H9 (cell line): ENCODE measurements around the gene ZNF526. TPM values are rescaled to one million over a fixed set of nuclear protein-coding genes. Genes with fewer than 3 reads are reported as not detected.

ENCODE experiments used
- DNase-seq: peaks from one replicate; pipeline ENCODE4 v3.0.0-alpha.2; 2017
- H2AFZ ChIP-seq: one replicate; pipeline ENCODE4 v1.6.1; 2013; ENCODE audit warnings: mild to moderate bottlenecking, low read length, control low read depth, moderate library complexity
- H2AK5ac ChIP-seq: 2 replicates; pipeline ENCODE4 v1.6.1; 2013; ENCODE audit warnings: low read length, control low read depth, mixed read lengths; ENCODE audit not compliant: insufficient read length
- H2BK120ac ChIP-seq: one replicate; pipeline ENCODE4 v1.6.1; 2013; ENCODE audit warnings: low read depth, mild to moderate bottlenecking, low read length, control low read depth, inconsistent platforms; ENCODE audit not compliant: poor library complexity, severe bottlenecking
- H2BK12ac ChIP-seq: 2 replicates; pipeline ENCODE4 v1.6.1; 2013; ENCODE audit warnings: low read length, control low read depth, mixed read lengths, low read depth; ENCODE audit not compliant: insufficient read length
- H2BK15ac ChIP-seq: 2 replicates; pipeline ENCODE4 v1.6.1; 2013; ENCODE audit warnings: low read depth, low read length, control low read depth
- H2BK20ac ChIP-seq: one replicate; pipeline ENCODE4 v1.6.1; 2013; ENCODE audit warnings: low read depth, mild to moderate bottlenecking, low read length, control low read depth, inconsistent platforms; ENCODE audit not compliant: poor library complexity, severe bottlenecking
- H2BK5ac ChIP-seq: 2 replicates; pipeline ENCODE4 v1.6.1; 2013; ENCODE audit warnings: low read length, control low read depth, mixed read lengths; ENCODE audit not compliant: insufficient read length
- H3K14ac ChIP-seq: 2 replicates; pipeline ENCODE4 v1.6.1; 2013; ENCODE audit warnings: low read length, control low read depth; ENCODE audit not compliant: insufficient read depth
- H3K18ac ChIP-seq: 2 replicates; pipeline ENCODE4 v1.6.1; 2013; ENCODE audit warnings: low read depth, mild to moderate bottlenecking, mixed read lengths, low read length, control low read depth; ENCODE audit not compliant: insufficient read length
- H3K23ac ChIP-seq: 2 replicates; pipeline ENCODE4 v1.6.1; 2013; ENCODE audit warnings: low read length, control low read depth, mixed read lengths, low read depth; ENCODE audit not compliant: insufficient read length
- H3K23me2 ChIP-seq: 2 replicates; pipeline ENCODE4 v1.6.1; 2013; ENCODE audit warnings: low read depth, mild to moderate bottlenecking, mixed read lengths, low read length, control low read depth; ENCODE audit not compliant: insufficient read length, poor library complexity, severe bottlenecking
- H3K27ac ChIP-seq: 2 replicates; pipeline ENCODE4 v1.5.1; 2013; ENCODE audit warnings: low read length, control low read depth, mixed read lengths, low read depth; ENCODE audit not compliant: insufficient read length
- H3K27me3 ChIP-seq: 2 replicates; pipeline ENCODE4 v1.6.1; 2013; ENCODE audit warnings: low read length, control low read depth, inconsistent platforms; ENCODE audit not compliant: insufficient read depth
- H3K4ac ChIP-seq: 2 replicates; pipeline ENCODE4 v1.6.1; 2013; ENCODE audit warnings: low read depth, mild to moderate bottlenecking, control low read depth, inconsistent platforms, low read length, moderate library complexity
- H3K4me1 ChIP-seq: 2 replicates; pipeline ENCODE4 v1.6.1; 2013; ENCODE audit warnings: low read length, control low read depth, inconsistent platforms; ENCODE audit not compliant: insufficient read depth
- H3K4me2 ChIP-seq: 2 replicates; pipeline ENCODE4 v1.6.1; 2013; ENCODE audit warnings: low read length, control low read depth, mixed read lengths; ENCODE audit not compliant: insufficient read length, insufficient read depth
- H3K56ac ChIP-seq: 2 replicates; pipeline ENCODE4 v1.6.1; 2013; ENCODE audit warnings: low read depth, mild to moderate bottlenecking, mixed read lengths, low read length, control low read depth; ENCODE audit not compliant: insufficient read length
- H3K79me1 ChIP-seq: 2 replicates; pipeline ENCODE4 v1.6.1; 2013; ENCODE audit warnings: low read depth, mild to moderate bottlenecking, moderate library complexity, low read length, control low read depth, inconsistent platforms; ENCODE audit not compliant: insufficient read depth, poor library complexity, severe bottlenecking
- H3K79me2 ChIP-seq: 2 replicates; pipeline ENCODE4 v1.6.1; 2013; ENCODE audit warnings: low read length, control low read depth, inconsistent platforms; ENCODE audit not compliant: insufficient read depth
- H3K9ac ChIP-seq: 2 replicates; pipeline ENCODE4 v1.6.1; 2013; ENCODE audit warnings: low read length, control low read depth, mixed read lengths; ENCODE audit not compliant: insufficient read length; ENCODE audit errors: extremely low read depth
- H3K9me3 ChIP-seq: one replicate; pipeline ENCODE4 v1.6.1; 2013; ENCODE audit warnings: low read depth, low read length, inconsistent platforms; ENCODE audit not compliant: control insufficient read depth
- H3T11ph ChIP-seq: one replicate; pipeline ENCODE4 v1.6.1; 2013; ENCODE audit warnings: mild to moderate bottlenecking, low read length, control low read depth, inconsistent platforms
- H4K20me1 ChIP-seq: one replicate; pipeline ENCODE4 v1.6.1; 2013; ENCODE audit not compliant: control insufficient read depth, insufficient read length, insufficient read depth
- H4K5ac ChIP-seq: 2 replicates; pipeline ENCODE4 v1.6.1; 2013; ENCODE audit warnings: low read depth, mild to moderate bottlenecking, mixed read lengths, low read length, control low read depth; ENCODE audit not compliant: insufficient read length
- H4K8ac ChIP-seq: replicated peaks from 2 replicates; pipeline ENCODE4 v1.6.1; 2013; ENCODE audit warnings: low read length, control low read depth, mixed read lengths, low read depth; ENCODE audit not compliant: insufficient read length
- H4K91ac ChIP-seq: 2 replicates; pipeline ENCODE4 v1.6.1; 2013; ENCODE audit warnings: low read depth, mild to moderate bottlenecking, moderate library complexity, mixed read lengths, low read length, control low read depth; ENCODE audit not compliant: insufficient read length
- H3K27ac Mint-ChIP-seq, 3 experiments: 2 replicates in 2 of 3; 3 replicates in 1 of 3; pipeline ENCODE4 v1.8.0; 2020 to 2021; ENCODE audit warnings: mixed read lengths in 3 of 3, mild to moderate bottlenecking in 1 of 3, moderate library complexity in 1 of 3
- H3K27me3 Mint-ChIP-seq: 2 replicates; pipeline ENCODE4 v1.8.0; 2021; ENCODE audit warnings: low read depth, mild to moderate bottlenecking, moderate library complexity, mixed read lengths
- H3K36me3 Mint-ChIP-seq, 3 experiments: 2 replicates in 2 of 3; 3 replicates in 1 of 3; pipeline ENCODE4 v1.8.0; 2020 to 2021; ENCODE audit warnings: low read depth in 3 of 3, mixed read lengths in 3 of 3; ENCODE audit not compliant: insufficient read depth in 1 of 3
- H3K4me1 Mint-ChIP-seq, 2 experiments: 2 replicates each; pipeline ENCODE4 v1.8.0; 2020; ENCODE audit warnings: mixed read lengths in 2 of 2
- H3K4me3 Mint-ChIP-seq, 2 experiments: 2 replicates in 1 of 2; 3 replicates in 1 of 2; pipeline ENCODE4 v1.8.0; 2020 to 2021; ENCODE audit warnings: mild to moderate bottlenecking in 2 of 2, mixed read lengths in 2 of 2, moderate library complexity in 1 of 2
- H3K9me3 Mint-ChIP-seq, 2 experiments: 2 replicates in 1 of 2; 3 replicates in 1 of 2; pipeline ENCODE4 v1.8.0; 2020; ENCODE audit warnings: mild to moderate bottlenecking in 2 of 2, mixed read lengths in 2 of 2, moderate library complexity in 1 of 2
- WGBS: extraction: QIAGEN DNeasy Blood & Tissue Kit; methylation state at CpG from one replicate; pipeline ENCODE4 v1.1.7; 2013; ENCODE audit warnings: missing lambda C conversion rate, low lambda C conversion rate, mixed read lengths; ENCODE audit not compliant: insufficient read length; ENCODE audit errors: extremely low coverage; 5-methylcytosine and 5-hydroxymethylcytosine counted together
- total RNA-seq: library from RNA; stranded (reverse); gene quantifications from 2 replicates; pipeline ENCODE4 v1.2.1, GENCODE V29; 2021
- TF ChIP-seq, protein P1 (sequence below): fragments of 200-600 bp; sonication (generic); conservative IDR thresholded peaks from 3 replicates; pipeline ENCODE4 v1.8.0; 2021; ENCODE audit warnings: antibody characterized with exemption, mild to moderate bottlenecking

ZNF526 gene
- total RNA-seq, 1 experiment from 2014 or later, result 20.5 TPM

GRCh38 chr19:42203700-42204099 lies 16.4 kb upstream of the ZNF526 start:
- Mint-ChIP-seq H3K4me3 (no peak overlapping the region), H3K9me3 (no peaks in the 10 kb centered on the region), H3K4me1 (peaks cover 34 to 51% of the 10 kb centered on the region in 2 experiments), H3K27me3 (no peaks in the 10 kb centered on the region), H3K27ac (no peak overlapping the region; a peak in 1 of 7 replicates), H3K36me3 (peaks cover 52 to 93% (median 89%) of the 10 kb centered on the region in 3 experiments)
- H4K5ac ChIP-seq, result no peak overlapping the region
- TF ChIP-seq, protein P1, sequence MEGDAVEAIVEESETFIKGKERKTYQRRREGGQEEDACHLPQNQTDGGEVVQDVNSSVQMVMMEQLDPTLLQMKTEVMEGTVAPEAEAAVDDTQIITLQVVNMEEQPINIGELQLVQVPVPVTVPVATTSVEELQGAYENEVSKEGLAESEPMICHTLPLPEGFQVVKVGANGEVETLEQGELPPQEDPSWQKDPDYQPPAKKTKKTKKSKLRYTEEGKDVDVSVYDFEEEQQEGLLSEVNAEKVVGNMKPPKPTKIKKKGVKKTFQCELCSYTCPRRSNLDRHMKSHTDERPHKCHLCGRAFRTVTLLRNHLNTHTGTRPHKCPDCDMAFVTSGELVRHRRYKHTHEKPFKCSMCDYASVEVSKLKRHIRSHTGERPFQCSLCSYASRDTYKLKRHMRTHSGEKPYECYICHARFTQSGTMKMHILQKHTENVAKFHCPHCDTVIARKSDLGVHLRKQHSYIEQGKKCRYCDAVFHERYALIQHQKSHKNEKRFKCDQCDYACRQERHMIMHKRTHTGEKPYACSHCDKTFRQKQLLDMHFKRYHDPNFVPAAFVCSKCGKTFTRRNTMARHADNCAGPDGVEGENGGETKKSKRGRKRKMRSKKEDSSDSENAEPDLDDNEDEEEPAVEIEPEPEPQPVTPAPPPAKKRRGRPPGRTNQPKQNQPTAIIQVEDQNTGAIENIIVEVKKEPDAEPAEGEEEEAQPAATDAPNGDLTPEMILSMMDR, result no peak
- no peaks in the 10 kb centered on the region for H4K20me1 ChIP-seq
- H3K27me3 ChIP-seq, result no peaks in the 10 kb centered on the region
- H3K27ac ChIP-seq, result no peak overlapping the region
- H3K23me2 ChIP-seq, result peaks cover 2% of the 10 kb centered on the region
- DNase-seq, result no peak
- no peak overlapping the region for H3K14ac ChIP-seq
- no peak overlapping the region for H3K4me2 ChIP-seq
- no peak overlapping the region for H4K91ac ChIP-seq
- peaks cover 6% of the 10 kb centered on the region; the same call in 1 of the 2 replicates for H3K79me2 ChIP-seq
- H3K79me1 ChIP-seq, result peaks cover 4% of the 10 kb centered on the region
- H3K4ac ChIP-seq, result no peak overlapping the region
- no peak overlapping the region for H2BK12ac ChIP-seq
- no peak overlapping the region for H3K9ac ChIP-seq
- no peak overlapping the region for H2BK120ac ChIP-seq
- H3T11ph ChIP-seq, result no peak overlapping the region
- H2BK20ac ChIP-seq, result no peak overlapping the region
- no peak overlapping the region for H3K56ac ChIP-seq
- no peaks in the 10 kb centered on the region; the same call in 1 of the 2 replicates for H3K4me1 ChIP-seq
- H2AK5ac ChIP-seq, result no peak overlapping the region
- no peak overlapping the region for H2AFZ ChIP-seq
- WGBS, result no CpG with 5 or more reads among the region's 2 CpGs
- no peak overlapping the region for H2BK15ac ChIP-seq
- H3K18ac ChIP-seq, result no peak overlapping the region
- no peak overlapping the region for H2BK5ac ChIP-seq
- H3K23ac ChIP-seq, result no peak overlapping the region
- H4K8ac ChIP-seq, result no peak overlapping the region
- no peaks in the 10 kb centered on the region for H3K9me3 ChIP-seq
